Brain microvascular endothelial cell (primary cell): ENCODE results near the gene PSMD2.

ENCODE experiments used
- DNase-seq: peaks from one replicate; pipeline ENCODE4 v3.0.0-alpha.2; 2020
- H3K27ac ChIP-seq: fragments of 250-450 bp; sonication (Bioruptor Pico); 2 replicates; pipeline ENCODE4 v1.5.1; 2020; ENCODE audit warnings: mild to moderate bottlenecking, moderate library complexity
- H3K27me3 ChIP-seq: fragments of 250-450 bp; sonication (Bioruptor Pico); replicated peaks from 2 replicates; pipeline ENCODE4 v1.5.1; 2020; ENCODE audit warnings: mild to moderate bottlenecking
- H3K36me3 ChIP-seq: fragments of 250-450 bp; sonication (Bioruptor Pico); replicated peaks from 2 replicates; pipeline ENCODE4 v1.5.1; 2020; ENCODE audit warnings: mild to moderate bottlenecking
- H3K4me3 ChIP-seq: 2 replicates; pipeline ENCODE4 v1.5.1; 2011; ENCODE audit warnings: low read depth, mild to moderate bottlenecking, control low read depth, low read length, moderate library complexity
- in situ Hi-C: cut with HindIII; loops from 2 replicates; pipeline ENCODE4 v1.10.0; 2017; ENCODE audit warnings: low sequenced_read_pairs, low pct_ligation_motif_present
- TF ChIP-seq, protein P1 (sequence below): IDR thresholded peaks from 2 replicates; pipeline ENCODE4 v1.5.1; 2011; ENCODE audit warnings: low read depth, mild to moderate bottlenecking, moderate library complexity, low read length, control low read depth, inconsistent platforms; ENCODE audit errors: missing control alignments

PSMD2 gene

DNA sequence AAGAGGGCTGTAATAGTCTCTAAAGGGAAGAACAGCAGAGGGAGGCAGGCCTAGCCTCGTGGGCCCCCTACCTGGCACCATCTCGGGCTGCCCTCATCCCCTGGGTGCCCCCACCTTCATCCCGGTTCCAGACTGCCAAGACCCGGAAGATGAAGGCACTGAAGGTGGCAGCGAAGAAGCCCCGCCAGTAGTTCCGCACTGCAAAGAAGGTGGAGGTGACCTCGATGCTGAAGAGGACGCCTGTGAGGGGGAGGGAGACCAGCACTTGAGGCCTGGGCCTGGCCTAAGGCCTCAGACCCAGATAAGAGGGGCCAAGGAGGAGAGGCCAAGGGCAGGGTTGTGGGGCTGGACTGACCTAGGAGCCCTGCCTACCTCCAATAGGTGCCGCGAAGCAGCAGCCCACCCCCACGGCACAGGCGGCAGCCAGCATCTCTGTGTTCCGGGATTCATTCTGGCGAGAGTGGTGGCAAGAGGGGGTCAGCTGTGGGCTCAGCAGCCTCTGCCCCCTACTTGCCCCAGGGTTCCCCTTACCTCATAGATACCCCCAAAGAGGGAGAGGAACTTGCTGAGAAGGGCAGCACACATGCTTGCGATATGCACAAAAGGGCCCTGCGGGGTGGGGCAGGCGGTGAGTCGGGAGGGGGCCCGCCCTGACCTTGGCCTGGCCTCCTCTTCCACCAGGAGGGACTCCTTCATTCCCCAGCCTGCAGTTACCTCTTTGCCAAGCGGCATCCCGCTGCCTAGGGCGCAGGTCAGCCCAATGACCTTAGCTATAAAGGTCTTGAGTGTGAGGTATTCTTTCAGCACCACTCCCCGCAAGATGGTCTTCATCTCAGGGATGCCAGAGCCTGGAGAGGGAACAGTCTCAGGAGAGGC is 58.4 kb downstream of the PSMD2 start:
- Histone ChIP-seq H3K27ac (no peak overlapping the region), H3K4me3 (no peak overlapping the region), H3K27me3 (no peaks in the 10 kb centered on the region), H3K36me3 (no peaks in the 10 kb centered on the region)
- no peak for DNase-seq
- in situ Hi-C loops = loop anchor here (25.0 kb wide), 1 partner anchor 180 kb away; no protein-coding TSS in a partner anchor
- TF ChIP-seq, protein P1, sequence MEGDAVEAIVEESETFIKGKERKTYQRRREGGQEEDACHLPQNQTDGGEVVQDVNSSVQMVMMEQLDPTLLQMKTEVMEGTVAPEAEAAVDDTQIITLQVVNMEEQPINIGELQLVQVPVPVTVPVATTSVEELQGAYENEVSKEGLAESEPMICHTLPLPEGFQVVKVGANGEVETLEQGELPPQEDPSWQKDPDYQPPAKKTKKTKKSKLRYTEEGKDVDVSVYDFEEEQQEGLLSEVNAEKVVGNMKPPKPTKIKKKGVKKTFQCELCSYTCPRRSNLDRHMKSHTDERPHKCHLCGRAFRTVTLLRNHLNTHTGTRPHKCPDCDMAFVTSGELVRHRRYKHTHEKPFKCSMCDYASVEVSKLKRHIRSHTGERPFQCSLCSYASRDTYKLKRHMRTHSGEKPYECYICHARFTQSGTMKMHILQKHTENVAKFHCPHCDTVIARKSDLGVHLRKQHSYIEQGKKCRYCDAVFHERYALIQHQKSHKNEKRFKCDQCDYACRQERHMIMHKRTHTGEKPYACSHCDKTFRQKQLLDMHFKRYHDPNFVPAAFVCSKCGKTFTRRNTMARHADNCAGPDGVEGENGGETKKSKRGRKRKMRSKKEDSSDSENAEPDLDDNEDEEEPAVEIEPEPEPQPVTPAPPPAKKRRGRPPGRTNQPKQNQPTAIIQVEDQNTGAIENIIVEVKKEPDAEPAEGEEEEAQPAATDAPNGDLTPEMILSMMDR = no peak

DNA sequence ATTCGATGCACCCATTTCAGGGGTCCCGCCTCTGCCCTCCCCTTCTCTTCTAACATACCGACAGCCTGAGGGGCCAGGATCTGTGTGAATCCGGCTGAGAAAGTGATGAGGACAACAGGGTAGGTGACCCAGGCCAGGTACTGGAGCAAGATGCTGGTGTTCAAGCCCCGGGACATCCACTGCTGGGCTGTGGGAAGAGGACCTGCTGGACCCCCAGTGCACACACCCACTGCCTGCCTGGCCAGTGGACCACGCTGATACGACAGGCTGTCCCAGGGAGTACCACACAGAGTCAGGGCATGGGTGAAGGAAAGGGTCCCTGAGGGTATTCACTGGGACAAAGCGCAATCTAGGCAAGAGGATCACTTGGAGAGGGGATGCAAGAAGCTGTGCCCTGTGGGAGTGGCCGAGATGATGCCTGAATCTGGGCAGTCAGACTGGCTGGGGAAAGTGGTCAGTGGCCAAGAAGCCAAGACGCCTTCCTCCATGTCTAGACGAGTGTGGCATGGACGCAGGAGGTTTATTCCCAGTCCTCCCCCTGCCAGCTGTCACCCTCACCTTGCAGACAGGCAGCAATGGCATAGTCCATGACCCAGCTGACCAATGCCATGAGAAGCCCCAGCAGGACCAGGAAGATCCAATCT is 59.2 kb downstream of the PSMD2 start:
- no peak overlapping the region for H3K27ac ChIP-seq
- H3K36me3 ChIP-seq = no peaks in the 10 kb centered on the region
- no peak overlapping the region for H3K4me3 ChIP-seq
- in situ Hi-C loops = loop anchor here (25.0 kb wide), 1 partner anchor 179 kb away; no protein-coding TSS in a partner anchor
- TF ChIP-seq, protein P1 = no peak
- H3K27me3 ChIP-seq = no peaks in the 10 kb centered on the region
- DNase-seq = no peak
